ENCODE measurements around the gene C11orf52. TPM values are rescaled to one million over a fixed set of nuclear protein-coding genes. Genes with fewer than 3 reads are reported as not detected.
A peak's percentile ranks its signal among the peaks of the same experiment; 100 is the strongest.

C11orf52 gene
- total and polyA plus RNA-seq, 2 of the 13 experiments (the other 11 are each of a cell fraction or from before 2014, with no cell fraction given) = 7.4 to 11.0 TPM

DNA sequence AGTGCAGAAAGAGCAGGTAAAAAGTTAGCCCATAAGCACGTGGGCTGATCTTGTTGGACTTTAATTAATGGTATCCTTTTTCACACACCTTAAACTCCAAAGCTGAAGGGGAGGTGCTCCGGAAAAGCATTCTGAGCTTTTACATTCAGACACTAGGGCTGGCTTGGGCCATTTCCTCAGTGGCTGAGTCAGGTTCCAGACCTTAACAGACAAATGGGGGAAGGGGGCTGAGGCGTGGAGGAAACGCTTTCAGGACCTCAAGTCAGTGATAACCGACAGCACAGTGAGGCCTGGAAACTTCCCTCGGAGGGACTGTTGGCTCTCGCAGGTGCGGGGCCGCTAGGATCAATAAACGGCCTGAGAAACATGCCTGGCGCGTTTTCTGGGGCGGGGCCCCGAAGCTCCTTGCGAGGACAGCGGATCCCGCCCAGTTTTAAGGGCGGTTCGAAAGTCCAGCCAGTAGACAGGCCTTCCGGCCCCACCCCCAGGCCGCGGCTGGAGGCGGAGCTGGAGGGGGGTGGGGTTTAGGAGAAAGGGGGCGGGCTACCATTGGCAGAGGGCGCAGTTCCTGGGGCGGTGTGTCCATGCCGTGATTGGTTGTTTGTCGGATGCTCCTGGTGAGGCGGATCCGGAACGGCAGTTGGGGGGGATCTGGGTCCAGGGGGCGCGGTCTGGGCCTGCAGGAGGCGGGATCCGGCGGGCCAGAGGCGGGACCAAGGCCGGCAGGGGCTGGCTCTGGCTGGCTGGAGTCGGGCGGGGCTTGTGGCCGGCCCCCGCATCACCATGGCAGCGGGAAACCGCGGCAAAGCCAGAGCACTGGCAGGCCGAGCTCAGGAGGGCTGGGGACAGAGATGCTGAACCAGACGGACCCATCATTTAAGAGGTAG, 8.0 kb downstream of the C11orf52 start (continued):
- TF ChIP-seq, protein P1, sequence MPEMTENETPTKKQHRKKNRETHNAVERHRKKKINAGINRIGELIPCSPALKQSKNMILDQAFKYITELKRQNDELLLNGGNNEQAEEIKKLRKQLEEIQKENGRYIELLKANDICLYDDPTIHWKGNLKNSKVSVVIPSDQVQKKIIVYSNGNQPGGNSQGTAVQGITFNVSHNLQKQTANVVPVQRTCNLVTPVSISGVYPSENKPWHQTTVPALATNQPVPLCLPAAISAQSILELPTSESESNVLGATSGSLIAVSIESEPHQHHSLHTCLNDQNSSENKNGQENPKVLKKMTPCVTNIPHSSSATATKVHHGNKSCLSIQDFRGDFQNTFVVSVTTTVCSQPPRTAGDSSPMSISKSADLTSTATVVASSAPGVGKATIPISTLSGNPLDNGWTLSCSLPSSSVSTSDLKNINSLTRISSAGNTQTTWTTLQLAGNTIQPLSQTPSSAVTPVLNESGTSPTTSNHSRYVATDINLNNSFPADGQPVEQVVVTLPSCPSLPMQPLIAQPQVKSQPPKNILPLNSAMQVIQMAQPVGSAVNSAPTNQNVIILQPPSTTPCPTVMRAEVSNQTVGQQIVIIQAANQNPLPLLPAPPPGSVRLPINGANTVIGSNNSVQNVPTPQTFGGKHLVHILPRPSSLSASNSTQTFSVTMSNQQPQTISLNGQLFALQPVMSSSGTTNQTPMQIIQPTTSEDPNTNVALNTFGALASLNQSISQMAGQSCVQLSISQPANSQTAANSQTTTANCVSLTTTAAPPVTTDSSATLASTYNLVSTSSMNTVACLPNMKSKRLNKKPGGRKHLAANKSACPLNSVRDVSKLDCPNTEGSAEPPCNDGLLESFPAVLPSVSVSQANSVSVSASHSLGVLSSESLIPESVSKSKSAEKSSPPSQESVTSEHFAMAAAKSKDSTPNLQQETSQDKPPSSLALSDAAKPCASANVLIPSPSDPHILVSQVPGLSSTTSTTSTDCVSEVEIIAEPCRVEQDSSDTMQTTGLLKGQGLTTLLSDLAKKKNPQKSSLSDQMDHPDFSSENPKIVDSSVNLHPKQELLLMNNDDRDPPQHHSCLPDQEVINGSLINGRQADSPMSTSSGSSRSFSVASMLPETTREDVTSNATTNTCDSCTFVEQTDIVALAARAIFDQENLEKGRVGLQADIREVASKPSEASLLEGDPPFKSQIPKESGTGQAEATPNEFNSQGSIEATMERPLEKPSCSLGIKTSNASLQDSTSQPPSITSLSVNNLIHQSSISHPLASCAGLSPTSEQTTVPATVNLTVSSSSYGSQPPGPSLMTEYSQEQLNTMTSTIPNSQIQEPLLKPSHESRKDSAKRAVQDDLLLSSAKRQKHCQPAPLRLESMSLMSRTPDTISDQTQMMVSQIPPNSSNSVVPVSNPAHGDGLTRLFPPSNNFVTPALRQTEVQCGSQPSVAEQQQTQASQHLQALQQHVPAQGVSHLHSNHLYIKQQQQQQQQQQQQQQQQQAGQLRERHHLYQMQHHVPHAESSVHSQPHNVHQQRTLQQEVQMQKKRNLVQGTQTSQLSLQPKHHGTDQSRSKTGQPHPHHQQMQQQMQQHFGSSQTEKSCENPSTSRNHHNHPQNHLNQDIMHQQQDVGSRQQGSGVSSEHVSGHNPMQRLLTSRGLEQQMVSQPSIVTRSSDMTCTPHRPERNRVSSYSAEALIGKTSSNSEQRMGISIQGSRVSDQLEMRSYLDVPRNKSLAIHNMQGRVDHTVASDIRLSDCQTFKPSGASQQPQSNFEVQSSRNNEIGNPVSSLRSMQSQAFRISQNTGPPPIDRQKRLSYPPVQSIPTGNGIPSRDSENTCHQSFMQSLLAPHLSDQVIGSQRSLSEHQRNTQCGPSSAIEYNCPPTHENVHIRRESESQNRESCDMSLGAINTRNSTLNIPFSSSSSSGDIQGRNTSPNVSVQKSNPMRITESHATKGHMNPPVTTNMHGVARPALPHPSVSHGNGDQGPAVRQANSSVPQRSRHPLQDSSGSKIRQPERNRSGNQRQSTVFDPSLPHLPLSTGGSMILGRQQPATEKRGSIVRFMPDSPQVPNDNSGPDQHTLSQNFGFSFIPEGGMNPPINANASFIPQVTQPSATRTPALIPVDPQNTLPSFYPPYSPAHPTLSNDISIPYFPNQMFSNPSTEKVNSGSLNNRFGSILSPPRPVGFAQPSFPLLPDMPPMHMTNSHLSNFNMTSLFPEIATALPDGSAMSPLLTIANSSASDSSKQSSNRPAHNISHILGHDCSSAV (CRISPR knock-in tag; IDR thresholded peaks at IDR 0.05; ENCODE audit: borderline replicate concordance) = no peak
- TF ChIP-seq, protein P2, sequence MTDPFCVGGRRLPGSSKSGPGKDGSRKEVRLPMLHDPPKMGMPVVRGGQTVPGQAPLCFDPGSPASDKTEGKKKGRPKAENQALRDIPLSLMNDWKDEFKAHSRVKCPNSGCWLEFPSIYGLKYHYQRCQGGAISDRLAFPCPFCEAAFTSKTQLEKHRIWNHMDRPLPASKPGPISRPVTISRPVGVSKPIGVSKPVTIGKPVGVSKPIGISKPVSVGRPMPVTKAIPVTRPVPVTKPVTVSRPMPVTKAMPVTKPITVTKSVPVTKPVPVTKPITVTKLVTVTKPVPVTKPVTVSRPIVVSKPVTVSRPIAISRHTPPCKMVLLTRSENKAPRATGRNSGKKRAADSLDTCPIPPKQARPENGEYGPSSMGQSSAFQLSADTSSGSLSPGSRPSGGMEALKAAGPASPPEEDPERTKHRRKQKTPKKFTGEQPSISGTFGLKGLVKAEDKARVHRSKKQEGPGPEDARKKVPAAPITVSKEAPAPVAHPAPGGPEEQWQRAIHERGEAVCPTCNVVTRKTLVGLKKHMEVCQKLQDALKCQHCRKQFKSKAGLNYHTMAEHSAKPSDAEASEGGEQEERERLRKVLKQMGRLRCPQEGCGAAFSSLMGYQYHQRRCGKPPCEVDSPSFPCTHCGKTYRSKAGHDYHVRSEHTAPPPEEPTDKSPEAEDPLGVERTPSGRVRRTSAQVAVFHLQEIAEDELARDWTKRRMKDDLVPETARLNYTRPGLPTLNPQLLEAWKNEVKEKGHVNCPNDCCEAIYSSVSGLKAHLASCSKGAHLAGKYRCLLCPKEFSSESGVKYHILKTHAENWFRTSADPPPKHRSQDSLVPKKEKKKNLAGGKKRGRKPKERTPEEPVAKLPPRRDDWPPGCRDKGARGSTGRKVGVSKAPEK (CRISPR knock-in tag; IDR thresholded peaks at IDR 0.05; ENCODE audit: borderline replicate concordance) = no peak
- TF ChIP-seq ONECUT2 (CRISPR knock-in tag; IDR thresholded peaks at IDR 0.05) (peak; percentile 93), ZNF891 (CRISPR knock-in tag; IDR thresholded peaks at IDR 0.05) (no peak; the same call in 1 of the 2 replicates), MEIS2 (CRISPR knock-in tag; IDR thresholded peaks at IDR 0.05) (peak; percentile 28; the same call in 1 of the 2 replicates), BCL6 (CRISPR knock-in tag; IDR thresholded peaks at IDR 0.05) (peak; percentile 33; the same call in 1 of the 2 replicates), ZNF264 (CRISPR knock-in tag; IDR thresholded peaks at IDR 0.05) (0 out of 2 replicates have a peak, but pooled peaks have one; percentile 31), ZNF207 (IDR thresholded peaks at IDR 0.05; ENCODE audit: borderline replicate concordance) (no peak), NCOR1 (IDR thresholded peaks at IDR 0.05; ENCODE audit: borderline replicate concordance, low read length) (peak; percentile 67; the same call in 1 of the 2 replicates), ZNF30 (CRISPR knock-in tag; IDR thresholded peaks at IDR 0.05) (no peak), FOXK2 (IDR thresholded peaks at IDR 0.05) (no peak), ZNF430 (CRISPR knock-in tag; IDR thresholded peaks at IDR 0.05) (peak; percentile 91; the same call in 1 of the 2 replicates), AHR (CRISPR knock-in tag; IDR thresholded peaks at IDR 0.05) (no peak), KMT2A (CRISPR knock-in tag; IDR thresholded peaks at IDR 0.05) (peak; percentile 77), ZNF572 (CRISPR knock-in tag; IDR thresholded peaks at IDR 0.05) (no peak), ZNF329 (CRISPR knock-in tag; IDR thresholded peaks at IDR 0.05; ENCODE audit: low read depth) (no peak), JUN (CRISPR knock-in tag; IDR thresholded peaks at IDR 0.05) (no peak), NFRKB (IDR thresholded peaks at IDR 0.05) (no peak), ASH2L (IDR thresholded peaks at IDR 0.05; ENCODE audit: insufficient read length, low read depth, low read length) (peak; percentile 43)
- TF ChIP-seq, protein P3, sequence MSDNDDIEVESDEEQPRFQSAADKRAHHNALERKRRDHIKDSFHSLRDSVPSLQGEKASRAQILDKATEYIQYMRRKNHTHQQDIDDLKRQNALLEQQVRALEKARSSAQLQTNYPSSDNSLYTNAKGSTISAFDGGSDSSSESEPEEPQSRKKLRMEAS (IDR thresholded peaks at IDR 0.05) = peak; percentile 91
